ENCODE data around the gene SIVA1. TPM values are rescaled to one million over a fixed set of nuclear protein-coding genes. Genes with fewer than 3 reads are reported as not detected.

The SIVA1 gene
- total RNA-seq, 1 experiment from 2014 or later = 105 TPM

- POLR2A ChIA-PET = no interaction called here
Measured at GRCh38 chr14:104771918-104772706, 19.2 kb downstream of the SIVA1 start.

GRCh38 chr14:104772707-104773504 lies 20.0 kb downstream of the SIVA1 start:
- Mint-ChIP-seq H3K27me3 (ENCODE audit: insufficient read depth, unreplicated experiment) (no peaks in the 10 kb centered on the region), H3K27ac (ENCODE audit: unreplicated experiment) (no peak overlapping the region), H3K4me3 (ENCODE audit: unreplicated experiment) (no peak overlapping the region), H3K4me1 (ENCODE audit: low read depth, unreplicated experiment) (no peaks in the 10 kb centered on the region), H3K36me3 (ENCODE audit: insufficient read depth, unreplicated experiment) (peaks cover 88% of the 10 kb centered on the region), H3K9me3 (ENCODE audit: unreplicated experiment) (no peaks in the 10 kb centered on the region)
- H3K9me3 ChIP-seq = no peaks in the 10 kb centered on the region; the same call in 1 of the 2 replicates
- intact Hi-C loops (cut with micrococcal nuclease; ENCODE audit: unreplicated experiment) = no loop called here
- BruUV-seq (replicated peaks) = no TSS peak
- H3K4me3 ChIP-seq (ENCODE audit: low read depth, low read length) = no peak overlapping the region
- H3K4me1 ChIP-seq = peaks cover 9% of the 10 kb centered on the region
- POLR2A ChIA-PET = interaction anchor here (1.0 kb wide), 1 partner anchor 53 kb away, joined by 4 read pairs; no protein-coding TSS in a partner anchor
- H3K36me3 ChIP-seq (ENCODE audit: control insufficient read depth, insufficient read depth, low read length) = peaks cover 7% of the 10 kb centered on the region
- CTCF ChIA-PET = interaction anchor here (1.6 kb wide), 1 partner anchor 54 kb away, joined by 3 read pairs; no protein-coding TSS in a partner anchor
- no peak for TF ChIP-seq CTCF (IDR thresholded peaks at IDR 0.05; ENCODE audit: insufficient read depth in 1 of 2, low read depth in 1 of 2, low read length in 1 of 2, severe bottlenecking in 1 of 2, unreplicated experiment in 1 of 2)
- DNase-seq = no peak
- H3K27me3 ChIP-seq (replicated peaks; ENCODE audit: control insufficient read depth, insufficient read depth, low read length) = no peaks in the 10 kb centered on the region

More at GRCh38 chr14:104771918-104772706, 19.2 kb downstream of the SIVA1 start:
- H3K27me3 Mint-ChIP-seq (ENCODE audit: insufficient read depth, unreplicated experiment) = no peaks in the 10 kb centered on the region
- CTCF ChIA-PET = interaction anchor here (1.6 kb wide), 1 partner anchor 55 kb away, joined by 3 read pairs; no protein-coding TSS in a partner anchor
- no TSS peak for BruUV-seq (replicated peaks)
- no peak overlapping the region for H3K4me3 Mint-ChIP-seq (ENCODE audit: unreplicated experiment)
- peaks cover 5% of the 10 kb centered on the region for H3K4me1 Mint-ChIP-seq (ENCODE audit: low read depth, unreplicated experiment)
- no peak for DNase-seq
- no peaks in the 10 kb centered on the region; the same call in 1 of the 2 replicates for H3K9me3 ChIP-seq
- intact Hi-C loops (cut with micrococcal nuclease; ENCODE audit: unreplicated experiment) = no loop called here
- peaks cover 7% of the 10 kb centered on the region for H3K36me3 ChIP-seq (ENCODE audit: control insufficient read depth, insufficient read depth, low read length)
- H3K4me1 ChIP-seq = peaks cover 17% of the 10 kb centered on the region
- H3K36me3 Mint-ChIP-seq (ENCODE audit: insufficient read depth, unreplicated experiment) = peaks cover 83% of the 10 kb centered on the region
- TF ChIP-seq CTCF (IDR thresholded peaks at IDR 0.05; ENCODE audit: insufficient read depth in 1 of 2, low read depth in 1 of 2, low read length in 1 of 2, severe bottlenecking in 1 of 2, unreplicated experiment in 1 of 2) = no peak
- no peaks in the 10 kb centered on the region for H3K9me3 Mint-ChIP-seq (ENCODE audit: unreplicated experiment)
- H3K27me3 ChIP-seq (replicated peaks; ENCODE audit: control insufficient read depth, insufficient read depth, low read length) = no peaks in the 10 kb centered on the region
- no peak overlapping the region for H3K4me3 ChIP-seq (ENCODE audit: low read depth, low read length)
- no peak overlapping the region for H3K27ac Mint-ChIP-seq (ENCODE audit: unreplicated experiment)
